IPS-18a (cell line): ENCODE measurements around the gene ATP8A1.

ENCODE experiments used
- H3K27ac ChIP-seq: one replicate; pipeline ENCODE4 v1.5.1; 2013; ENCODE audit warnings: low read length
- H3K27me3 ChIP-seq: one replicate; pipeline ENCODE4 v1.6.1; 2013; ENCODE audit warnings: mild to moderate bottlenecking, low read length; ENCODE audit not compliant: control insufficient read depth, insufficient read depth
- H3K36me3 ChIP-seq: one replicate; pipeline ENCODE4 v1.6.1; 2013; ENCODE audit warnings: low read depth, low read length; ENCODE audit not compliant: control insufficient read depth
- H3K4me1 ChIP-seq: one replicate; pipeline ENCODE4 v1.6.1; 2013; ENCODE audit warnings: low read depth, low read length; ENCODE audit not compliant: control insufficient read depth
- H3K4me3 ChIP-seq: one replicate; pipeline ENCODE4 v1.5.1; 2013; ENCODE audit warnings: low read length
- H3K9ac ChIP-seq: one replicate; pipeline ENCODE4 v1.6.1; 2013; ENCODE audit warnings: mild to moderate bottlenecking, low read length, moderate library complexity
- H3K9me3 ChIP-seq: one replicate; pipeline ENCODE4 v1.6.1; 2013; ENCODE audit warnings: low read depth, low read length; ENCODE audit not compliant: control insufficient read depth

ATP8A1 gene

GRCh38 chr4:42594888-42595287, 62.0 kb downstream of the ATP8A1 start:
- Histone ChIP-seq H3K27me3 (no peaks in the 10 kb centered on the region), H3K4me1 (no peaks in the 10 kb centered on the region), H3K4me3 (no peak overlapping the region), H3K9me3 (no peaks in the 10 kb centered on the region), H3K9ac (no peak overlapping the region), H3K36me3 (no peaks in the 10 kb centered on the region), H3K27ac (no peak overlapping the region)

GRCh38 chr4:42588909-42589308, 68.0 kb downstream of the ATP8A1 start:
- H3K9ac ChIP-seq, result no peak overlapping the region
- H3K4me3 ChIP-seq, result no peak overlapping the region
- no peaks in the 10 kb centered on the region for H3K9me3 ChIP-seq
- no peaks in the 10 kb centered on the region for H3K4me1 ChIP-seq
- no peaks in the 10 kb centered on the region for H3K36me3 ChIP-seq
- H3K27ac ChIP-seq, result no peak overlapping the region
- no peaks in the 10 kb centered on the region for H3K27me3 ChIP-seq

- no peaks in the 10 kb centered on the region for H3K9me3 ChIP-seq
- H3K9ac ChIP-seq, result no peak overlapping the region
- H3K4me1 ChIP-seq, result no peaks in the 10 kb centered on the region
- H3K27me3 ChIP-seq, result no peaks in the 10 kb centered on the region
- H3K27ac ChIP-seq, result no peak overlapping the region
- no peaks in the 10 kb centered on the region for H3K36me3 ChIP-seq
- no peak overlapping the region for H3K4me3 ChIP-seq
Observed at GRCh38 chr4:42586775-42587174, 70.1 kb downstream of the ATP8A1 start.

- H3K4me3 ChIP-seq, result no peak overlapping the region
- H3K27ac ChIP-seq, result no peak overlapping the region
- H3K9ac ChIP-seq, result no peak overlapping the region
- H3K27me3 ChIP-seq, result no peaks in the 10 kb centered on the region
- H3K36me3 ChIP-seq, result no peaks in the 10 kb centered on the region
- H3K4me1 ChIP-seq, result no peaks in the 10 kb centered on the region
- H3K9me3 ChIP-seq, result no peaks in the 10 kb centered on the region
Observed at GRCh38 chr4:42579903-42580302, 77.0 kb downstream of the ATP8A1 start.

DNA sequence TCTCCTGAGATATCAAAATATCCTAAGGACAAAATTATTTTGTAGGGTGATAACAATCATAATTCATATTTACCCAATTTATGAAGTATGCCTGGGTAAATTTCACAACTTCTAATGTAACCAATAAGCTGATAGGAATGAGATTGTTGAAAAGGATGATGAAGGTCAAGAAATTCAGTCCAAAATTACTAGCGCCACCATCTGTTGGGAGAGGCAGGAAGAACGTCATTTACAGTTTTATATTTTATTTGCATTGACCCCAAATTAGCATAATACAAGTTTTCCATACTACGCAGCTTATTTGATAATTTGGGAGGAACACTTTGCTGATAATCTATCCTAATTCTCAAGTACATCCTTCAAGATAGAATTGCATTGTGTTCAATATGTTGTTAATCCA, 78.7 kb downstream of the ATP8A1 start:
- Histone ChIP-seq H3K9me3 (no peaks in the 10 kb centered on the region), H3K4me1 (no peaks in the 10 kb centered on the region), H3K27ac (no peak overlapping the region), H3K9ac (no peak overlapping the region), H3K36me3 (no peaks in the 10 kb centered on the region), H3K4me3 (no peak overlapping the region), H3K27me3 (no peaks in the 10 kb centered on the region)

DNA sequence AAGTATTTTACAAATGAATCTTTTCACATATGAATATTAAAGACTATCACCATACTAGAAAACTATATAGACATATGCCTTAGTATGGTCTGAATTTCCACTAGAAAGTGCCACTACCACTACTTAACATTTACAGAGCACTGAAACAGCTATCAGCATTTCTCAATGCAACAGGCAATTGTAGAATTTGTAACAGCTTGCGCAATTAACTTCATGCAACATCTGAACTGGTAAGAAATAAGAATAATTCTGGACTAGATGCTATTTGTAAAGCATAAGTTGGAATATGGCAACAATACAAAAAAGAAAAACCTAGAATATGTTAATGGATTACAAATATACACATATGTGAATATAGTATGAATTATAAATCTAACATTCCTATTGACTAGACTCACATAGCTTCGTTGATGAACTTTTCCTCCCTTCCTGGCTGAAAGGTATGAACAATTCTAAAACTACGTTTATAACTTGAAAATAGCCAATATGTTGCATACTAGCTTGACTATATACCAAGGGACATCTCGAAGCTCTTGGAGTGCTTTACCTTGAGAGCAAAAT, 82.0 kb downstream of the ATP8A1 start:
- Histone ChIP-seq H3K4me1 (no peaks in the 10 kb centered on the region), H3K9me3 (no peaks in the 10 kb centered on the region), H3K9ac (no peak overlapping the region), H3K27me3 (no peaks in the 10 kb centered on the region), H3K4me3 (no peak overlapping the region), H3K27ac (no peak overlapping the region), H3K36me3 (no peaks in the 10 kb centered on the region)

DNA sequence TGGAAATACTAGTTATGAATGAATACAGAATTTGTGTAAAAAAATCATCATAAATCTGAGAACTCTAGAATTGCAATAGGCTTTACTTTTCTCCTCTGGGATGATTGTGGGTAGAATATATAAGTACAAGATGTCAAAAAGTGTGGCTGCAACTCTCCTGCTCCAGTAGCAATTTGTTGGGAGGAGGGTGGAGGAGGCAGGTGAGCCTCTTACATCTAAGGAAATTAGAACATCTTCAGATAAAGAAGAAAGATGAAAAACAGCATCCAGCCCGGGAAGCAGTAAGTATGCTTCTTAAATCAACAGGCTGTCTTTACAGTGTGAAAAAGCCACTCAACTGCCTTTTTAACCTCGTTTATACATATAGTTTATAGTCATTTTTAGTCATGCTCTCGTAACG, 83.7 kb downstream of the ATP8A1 start:
- Histone ChIP-seq H3K4me1 (no peaks in the 10 kb centered on the region), H3K27me3 (no peaks in the 10 kb centered on the region), H3K9me3 (no peaks in the 10 kb centered on the region), H3K27ac (no peak overlapping the region), H3K9ac (no peak overlapping the region), H3K4me3 (no peak overlapping the region), H3K36me3 (no peaks in the 10 kb centered on the region)

DNA sequence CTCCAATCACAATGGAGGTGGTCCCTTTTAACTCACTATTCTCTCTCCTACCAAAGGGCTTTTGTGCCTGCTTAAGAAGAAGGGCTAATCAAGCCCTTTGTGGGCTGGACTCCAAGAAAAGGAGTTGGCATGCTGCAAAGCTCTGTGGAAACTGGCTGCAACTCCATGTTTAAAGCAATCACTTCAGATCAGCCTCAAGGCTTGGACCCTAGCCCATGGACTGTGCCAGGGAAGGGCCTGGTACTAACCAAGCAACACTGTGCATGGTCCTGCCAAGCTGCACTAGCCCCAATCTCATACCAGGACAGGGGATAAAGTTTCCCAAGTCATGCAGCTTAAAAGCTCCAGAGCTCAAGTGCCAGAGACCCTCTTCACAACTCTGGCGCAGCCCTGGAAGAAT, 86.7 kb downstream of the ATP8A1 start:
- no peak overlapping the region for H3K9ac ChIP-seq
- no peaks in the 10 kb centered on the region for H3K27me3 ChIP-seq
- H3K4me3 ChIP-seq, result no peak overlapping the region
- H3K9me3 ChIP-seq, result no peaks in the 10 kb centered on the region
- H3K27ac ChIP-seq, result no peak overlapping the region
- no peaks in the 10 kb centered on the region for H3K36me3 ChIP-seq
- no peaks in the 10 kb centered on the region for H3K4me1 ChIP-seq

- H3K4me3 ChIP-seq, result no peak overlapping the region
- H3K27me3 ChIP-seq, result no peaks in the 10 kb centered on the region
- no peaks in the 10 kb centered on the region for H3K4me1 ChIP-seq
- H3K36me3 ChIP-seq, result no peaks in the 10 kb centered on the region
- H3K9me3 ChIP-seq, result no peaks in the 10 kb centered on the region
- H3K27ac ChIP-seq, result no peak overlapping the region
- no peak overlapping the region for H3K9ac ChIP-seq
Observed at GRCh38 chr4:42568610-42569207, 88.2 kb downstream of the ATP8A1 start.

DNA sequence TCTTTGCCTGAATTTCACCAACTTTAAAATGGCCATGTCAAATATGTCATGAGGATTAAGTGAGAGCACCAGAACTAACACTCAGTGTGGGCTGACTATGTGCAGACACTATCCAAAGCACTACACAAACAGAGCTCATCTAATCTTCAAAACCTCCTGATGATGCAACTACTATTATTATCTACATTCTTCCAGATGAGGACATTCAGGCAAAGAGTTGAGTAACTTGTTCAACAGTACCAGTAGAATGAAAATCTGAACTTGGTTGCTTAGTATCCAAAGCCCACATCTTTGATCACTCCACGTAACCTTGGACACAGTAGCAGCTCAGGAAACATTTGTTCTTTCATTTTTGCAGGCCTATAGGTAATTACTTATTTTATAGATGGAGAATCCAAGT, 90.1 kb downstream of the ATP8A1 start:
- no peak overlapping the region for H3K27ac ChIP-seq
- H3K9me3 ChIP-seq, result no peaks in the 10 kb centered on the region
- no peak overlapping the region for H3K4me3 ChIP-seq

DNA sequence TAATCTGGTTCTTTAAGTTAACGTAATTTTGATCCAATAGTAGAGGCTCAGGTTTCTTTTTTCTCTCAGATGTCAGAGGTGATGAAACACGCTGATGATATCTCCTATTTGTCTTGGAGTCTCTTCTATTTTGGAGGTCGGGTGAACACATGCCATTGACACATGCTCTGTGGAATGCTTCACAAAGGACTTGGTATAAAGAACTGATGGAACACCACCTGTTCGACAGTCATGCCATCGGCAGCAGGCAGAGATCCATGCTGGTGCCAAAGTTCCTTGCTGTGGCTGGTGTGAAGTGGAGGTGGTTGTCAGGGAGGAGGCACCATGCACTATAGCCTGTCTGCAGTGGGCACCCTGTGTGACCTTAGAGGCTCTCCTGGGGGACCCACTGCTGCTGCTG, 94.9 kb downstream of the ATP8A1 start:
- H3K36me3 ChIP-seq, result no peaks in the 10 kb centered on the region
- H3K4me3 ChIP-seq, result no peak overlapping the region
- H3K9me3 ChIP-seq, result no peaks in the 10 kb centered on the region
- H3K27me3 ChIP-seq, result no peaks in the 10 kb centered on the region
- H3K9ac ChIP-seq, result no peak overlapping the region
- no peak overlapping the region for H3K27ac ChIP-seq
- H3K4me1 ChIP-seq, result no peaks in the 10 kb centered on the region

More for the DNA sequence above, 90.1 kb downstream of the ATP8A1 start:
- Histone ChIP-seq H3K36me3 (no peaks in the 10 kb centered on the region), H3K27me3 (no peaks in the 10 kb centered on the region), H3K9ac (no peak overlapping the region), H3K4me1 (no peaks in the 10 kb centered on the region)

DNA sequence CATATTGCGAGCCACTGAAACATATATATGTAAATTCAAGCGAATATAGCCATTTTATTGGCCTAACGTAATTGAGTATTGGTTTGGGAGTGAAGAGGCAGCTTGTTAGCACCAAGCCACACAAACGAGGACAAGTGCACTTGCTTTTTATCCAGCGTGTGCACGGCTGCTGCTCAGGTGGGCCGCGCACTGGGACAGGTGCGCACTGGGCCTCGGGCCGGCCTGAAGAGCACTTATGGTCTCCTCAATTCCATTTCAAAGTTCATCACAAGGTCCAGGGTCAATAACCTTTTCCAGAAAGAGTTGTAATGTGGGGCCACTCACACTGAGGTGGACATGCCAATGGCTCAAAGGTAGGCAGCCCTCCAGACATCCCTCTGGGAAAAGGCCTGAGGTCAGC, 95.9 kb downstream of the ATP8A1 start:
- Histone ChIP-seq H3K27ac (no peak overlapping the region), H3K9ac (no peak overlapping the region), H3K36me3 (no peaks in the 10 kb centered on the region), H3K4me1 (no peaks in the 10 kb centered on the region), H3K4me3 (no peak overlapping the region), H3K9me3 (no peaks in the 10 kb centered on the region), H3K27me3 (no peaks in the 10 kb centered on the region)
